CD4-positive, alpha-beta T cell treated with Interleukin-17A for 4 hours (primary cell): ENCODE results near the gene LRRC1.
"Not testable (repeated sequence)": the region's sequence is repeated elsewhere in the genome, so short reads cannot be mapped to it uniquely, and the experiment has no call there.

Source experiments
- DNase-seq: peaks from one replicate; pipeline ENCODE4 v3.0.0-alpha.2; 2020; ENCODE audit warnings: mixed read lengths

Gene LRRC1

GRCh38 chr6:53794720-53795339 lies at the start of gene LRRC1:
LRRC1 (plus strand) TSS chr6:53795005; CDS start chr6:53795257, 252 bp downstream.
- DNase-seq, result peak; percentile 91

GRCh38 chr6:53746442-53747103 lies 48.2 kb upstream of the LRRC1 start:
- DNase-seq, result no peak

GRCh38 chr6:53750052-53750650 lies 44.7 kb upstream of the LRRC1 start:
- DNase-seq, result no peak

- no peak for DNase-seq
These were observed 43.4 kb upstream of the LRRC1 start for GRCh38 chr6:53751417-53751816.

GRCh38 chr6:53752440-53752839 lies 42.4 kb upstream of the LRRC1 start:
- DNase-seq, result no peak

- DNase-seq, result no peak
These were observed 41.9 kb upstream of the LRRC1 start for GRCh38 chr6:53752856-53753255.

GRCh38 chr6:53754330-53754729 lies 40.5 kb upstream of the LRRC1 start:
- no peak for DNase-seq

- no peak for DNase-seq
These were observed 38.4 kb upstream of the LRRC1 start for GRCh38 chr6:53756396-53756795.

GRCh38 chr6:53758496-53758895 lies 36.3 kb upstream of the LRRC1 start:
- no peak for DNase-seq

- DNase-seq, result no peak
These were observed 33.8 kb upstream of the LRRC1 start for GRCh38 chr6:53761036-53761435.

GRCh38 chr6:53765270-53765669 lies 29.5 kb upstream of the LRRC1 start:
- DNase-seq, result no peak

- DNase-seq, result no peak
These were observed 27.9 kb upstream of the LRRC1 start for GRCh38 chr6:53766930-53767329.

GRCh38 chr6:53767941-53768340 lies 26.9 kb upstream of the LRRC1 start:
- DNase-seq, result no peak

- no peak for DNase-seq
These were observed 26.2 kb upstream of the LRRC1 start for GRCh38 chr6:53768636-53769035.

- no peak for DNase-seq
These were observed 24.0 kb upstream of the LRRC1 start for GRCh38 chr6:53770780-53771249.

- DNase-seq, result no peak
These were observed 22.8 kb upstream of the LRRC1 start for GRCh38 chr6:53771785-53772624.

GRCh38 chr6:53773044-53773696 lies 21.6 kb upstream of the LRRC1 start:
- DNase-seq, result no peak

- not testable (repeated sequence) for DNase-seq
These were observed 18.7 kb upstream of the LRRC1 start for GRCh38 chr6:53776152-53776551.

GRCh38 chr6:53784991-53785390 lies 9.8 kb upstream of the LRRC1 start:
- DNase-seq, result not testable (repeated sequence)

- DNase-seq, result no peak
These were observed 8.0 kb upstream of the LRRC1 start for GRCh38 chr6:53786832-53787231.

GRCh38 chr6:53790886-53791285 lies 3.9 kb upstream of the LRRC1 start:
- no peak for DNase-seq

- no peak for DNase-seq
These were observed 2.8 kb upstream of the LRRC1 start for GRCh38 chr6:53792016-53792415.

- DNase-seq, result no peak
These were observed 1.9 kb upstream of the LRRC1 start for GRCh38 chr6:53792973-53793317.
